Caco-2 (cell line): ENCODE results near the gene CDKN1A. TPM values are rescaled to one million over a fixed set of nuclear protein-coding genes. Genes with fewer than 3 reads are reported as not detected.
"Not testable (repeated sequence)": the region's sequence is repeated elsewhere in the genome, so short reads cannot be mapped to it uniquely, and the experiment has no call there.

ENCODE experiments used
- BruUV-seq: library from RNA; stranded (reverse); fragments of 400-500 nt; replicated peaks from 2 replicates; lab custom pipeline; 2021; lab: Mats Ljungman, UMichigan
- CTCF ChIA-PET: fragments of 300-600 bp; sonication (Branson Sonifier 250); formaldehyde crosslinking; loops from one replicate; lab custom pipeline; 2022; ENCODE audit warnings: antibody characterized with exemption; lab: Charles Lee
- POLR2A ChIA-PET: fragments of 300-600 bp; sonication (Branson Sonifier 250); formaldehyde crosslinking; loops from one replicate; lab custom pipeline; 2022; ENCODE audit warnings: antibody characterized with exemption; lab: Charles Lee
- DNase-seq, 2 experiments: peaks; one replicate each; pipeline versions ENCODE4 v3.0.0 to v3.0.0-alpha.2; 2020 to 2022
- H3K27me3 ChIP-seq: replicated peaks from 2 replicates; pipeline ENCODE4 v1.6.0; 2011; ENCODE audit warnings: low read length; ENCODE audit not compliant: control insufficient read depth, insufficient read depth
- H3K36me3 ChIP-seq: 2 replicates; pipeline ENCODE4 v1.5.1; 2011; ENCODE audit warnings: low read length; ENCODE audit not compliant: control insufficient read depth, insufficient read depth
- H3K4me1 ChIP-seq: fragments of 250-450 bp; sonication (Bioruptor Pico); 2 replicates; pipeline ENCODE4 v1.5.1; 2020; ENCODE audit warnings: mild to moderate bottlenecking
- H3K4me3 ChIP-seq: 2 replicates; pipeline ENCODE4 v1.5.1; 2011; ENCODE audit warnings: low read depth, mild to moderate bottlenecking, control low read depth, low read length
- H3K9me3 ChIP-seq: fragments of 250-450 bp; sonication (Bioruptor Pico); 2 replicates; pipeline ENCODE4 v1.5.1; 2020; ENCODE audit warnings: mild to moderate bottlenecking, moderate library complexity
- H3K27ac Mint-ChIP-seq: one replicate; pipeline ENCODE4 v1.8.0; 2022; ENCODE audit warnings: mixed read lengths; ENCODE audit not compliant: unreplicated experiment
- H3K27me3 Mint-ChIP-seq: one replicate; pipeline ENCODE4 v1.8.0; 2022; ENCODE audit warnings: mixed read lengths; ENCODE audit not compliant: insufficient read depth, unreplicated experiment
- H3K36me3 Mint-ChIP-seq: one replicate; pipeline ENCODE4 v1.8.0; 2022; ENCODE audit warnings: mild to moderate bottlenecking, mixed read lengths; ENCODE audit not compliant: insufficient read depth, unreplicated experiment
- H3K4me1 Mint-ChIP-seq: one replicate; pipeline ENCODE4 v1.8.0; 2022; ENCODE audit warnings: low read depth, mixed read lengths; ENCODE audit not compliant: unreplicated experiment
- H3K4me3 Mint-ChIP-seq: one replicate; pipeline ENCODE4 v1.8.0; 2022; ENCODE audit warnings: mild to moderate bottlenecking, moderate library complexity, mixed read lengths; ENCODE audit not compliant: unreplicated experiment
- H3K9me3 Mint-ChIP-seq: one replicate; pipeline ENCODE4 v1.8.0; 2022; ENCODE audit warnings: mixed read lengths; ENCODE audit not compliant: unreplicated experiment
- intact Hi-C: fragments of 100-400 bp; cut with micrococcal nuclease; formaldehyde crosslinking; loops from one replicate; pipeline ENCODE4 v1.10.0; 2022; ENCODE audit not compliant: unreplicated experiment
- total RNA-seq: library from RNA; stranded (reverse); gene quantifications from 2 replicates; pipeline ENCODE4 v1.2.3, GENCODE V29; 2022
- TF ChIP-seq, protein P1 (sequence below), 2 experiments: fragments of 200-600 bp in 1 of 2; IDR thresholded peaks; 1 replicate in 1 of 2; 2 replicates in 1 of 2; pipeline versions ENCODE4 v1.5.1 to v1.8.0; 2011 to 2022; ENCODE audit warnings: antibody characterized with exemption in 1 of 2, control low read depth in 1 of 2, inconsistent platforms in 1 of 2, low read depth in 1 of 2, low read length in 1 of 2, mild to moderate bottlenecking in 1 of 2, moderate library complexity in 1 of 2; ENCODE audit not compliant: insufficient read depth in 1 of 2, severe bottlenecking in 1 of 2, unreplicated experiment in 1 of 2

CDKN1A gene
- total RNA-seq, 1 experiment from 2014 or later = 3.0 TPM

DNA sequence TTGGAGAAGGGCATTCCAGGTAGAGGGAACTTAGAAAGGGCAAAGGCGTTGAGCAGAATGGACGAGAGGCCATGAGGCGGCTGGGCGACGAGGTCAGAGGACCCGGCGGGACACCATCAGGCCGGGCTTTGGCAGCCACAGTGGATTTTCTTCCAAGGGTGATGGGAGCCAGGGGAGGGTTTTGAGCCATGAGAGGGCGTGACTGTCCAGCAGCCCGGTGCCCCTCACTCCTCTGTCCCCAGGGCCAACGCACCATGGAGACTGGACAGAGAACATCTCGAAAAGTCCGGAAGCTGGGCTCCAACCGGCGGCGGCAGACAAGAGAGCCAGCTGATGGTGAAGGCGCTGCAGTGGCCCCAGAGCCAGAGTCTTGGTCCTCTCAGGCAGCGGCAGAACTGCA lies 25.5 kb downstream of the CDKN1A start:
- Histone ChIP-seq H3K9me3 (no peaks in the 10 kb centered on the region), H3K4me3 (no peak overlapping the region), H3K27me3 (no peaks in the 10 kb centered on the region), H3K4me1 (no peaks in the 10 kb centered on the region), H3K36me3 (no peaks in the 10 kb centered on the region)
- CTCF ChIA-PET = interaction anchor here (0.5 kb wide), 1 partner anchor 23 kb away, joined by 4 read pairs; no protein-coding TSS in a partner anchor
- Mint-ChIP-seq H3K27ac (no peak overlapping the region), H3K4me1 (no peaks in the 10 kb centered on the region), H3K36me3 (no peaks in the 10 kb centered on the region), H3K27me3 (peaks cover 9% of the 10 kb centered on the region), H3K9me3 (no peaks in the 10 kb centered on the region), H3K4me3 (no peak overlapping the region)
- peak in 1 of 2 experiments; percentile 14 for DNase-seq
- intact Hi-C loops = no loop called here
- POLR2A ChIA-PET = no interaction called here
- TF ChIP-seq, protein P1, sequence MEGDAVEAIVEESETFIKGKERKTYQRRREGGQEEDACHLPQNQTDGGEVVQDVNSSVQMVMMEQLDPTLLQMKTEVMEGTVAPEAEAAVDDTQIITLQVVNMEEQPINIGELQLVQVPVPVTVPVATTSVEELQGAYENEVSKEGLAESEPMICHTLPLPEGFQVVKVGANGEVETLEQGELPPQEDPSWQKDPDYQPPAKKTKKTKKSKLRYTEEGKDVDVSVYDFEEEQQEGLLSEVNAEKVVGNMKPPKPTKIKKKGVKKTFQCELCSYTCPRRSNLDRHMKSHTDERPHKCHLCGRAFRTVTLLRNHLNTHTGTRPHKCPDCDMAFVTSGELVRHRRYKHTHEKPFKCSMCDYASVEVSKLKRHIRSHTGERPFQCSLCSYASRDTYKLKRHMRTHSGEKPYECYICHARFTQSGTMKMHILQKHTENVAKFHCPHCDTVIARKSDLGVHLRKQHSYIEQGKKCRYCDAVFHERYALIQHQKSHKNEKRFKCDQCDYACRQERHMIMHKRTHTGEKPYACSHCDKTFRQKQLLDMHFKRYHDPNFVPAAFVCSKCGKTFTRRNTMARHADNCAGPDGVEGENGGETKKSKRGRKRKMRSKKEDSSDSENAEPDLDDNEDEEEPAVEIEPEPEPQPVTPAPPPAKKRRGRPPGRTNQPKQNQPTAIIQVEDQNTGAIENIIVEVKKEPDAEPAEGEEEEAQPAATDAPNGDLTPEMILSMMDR (IDR thresholded peaks at IDR 0.05; ENCODE audit: insufficient read depth in 1 of 2, low read depth in 1 of 2, low read length in 1 of 2, severe bottlenecking in 1 of 2, unreplicated experiment in 1 of 2) = no peak
- BruUV-seq = no TSS peak

DNA sequence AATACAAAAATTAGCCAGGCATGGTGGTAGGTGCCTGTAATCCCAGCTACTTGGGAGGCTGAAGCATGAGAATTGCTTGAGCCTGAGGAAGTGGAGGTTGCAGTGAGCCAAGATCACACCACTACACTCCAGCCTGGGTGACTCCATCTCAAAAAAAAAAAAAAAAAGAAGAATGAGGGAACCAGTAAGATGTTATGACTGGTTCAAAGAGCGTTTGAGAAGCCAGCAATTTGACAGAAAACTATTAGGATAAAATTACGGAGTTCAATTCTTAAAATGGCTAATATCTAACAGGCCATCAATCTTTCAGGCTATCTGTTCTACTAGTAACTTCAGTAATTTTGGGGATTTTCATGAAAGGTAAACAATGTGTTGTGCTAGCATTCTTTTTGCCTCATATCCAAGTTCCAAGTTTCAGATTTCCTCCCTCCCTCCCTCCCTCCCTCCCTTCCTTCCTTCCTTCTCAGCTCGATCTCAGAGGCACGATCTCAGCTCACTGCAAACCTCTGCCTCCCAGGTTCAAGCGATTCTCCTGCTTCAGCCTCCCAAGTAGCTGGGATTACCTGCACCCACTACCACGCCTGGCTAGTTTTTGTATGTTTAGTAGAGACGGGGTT lies 26.6 kb downstream of the CDKN1A start:
- H3K36me3 Mint-ChIP-seq, H3K27ac Mint-ChIP-seq, POLR2A ChIA-PET, H3K27me3 Mint-ChIP-seq, H3K4me3 Mint-ChIP-seq, H3K27me3 ChIP-seq, H3K4me3 ChIP-seq, H3K4me1 Mint-ChIP-seq, H3K9me3 ChIP-seq, H3K4me1 ChIP-seq, intact Hi-C loops, H3K9me3 Mint-ChIP-seq, BruUV-seq, H3K36me3 ChIP-seq: not testable (repeated sequence)
- CTCF ChIA-PET = interaction anchor here (1.2 kb wide), 1 partner anchor 19 kb away, joined by 4 read pairs; no protein-coding TSS in a partner anchor
- DNase-seq = peak in 1 of 2 experiments; percentile 1

DNA sequence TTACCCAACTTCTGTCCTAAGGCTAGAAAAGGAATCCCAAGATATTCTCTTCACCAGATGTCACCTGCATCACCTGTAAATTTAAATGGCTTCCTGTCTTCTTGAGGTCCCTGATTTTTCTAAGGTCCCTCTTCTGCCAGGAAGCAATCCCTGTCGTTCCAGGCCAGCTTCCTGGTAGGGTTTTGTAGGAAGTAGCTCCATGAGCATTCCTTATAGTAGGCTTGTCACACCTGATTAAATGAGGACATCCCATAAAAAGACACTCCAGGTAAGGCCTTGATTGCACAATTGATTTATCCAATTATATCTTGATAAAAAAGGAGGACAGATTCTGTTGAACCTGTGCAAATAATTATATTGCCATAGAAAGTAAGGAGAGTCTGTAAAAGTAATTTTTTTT lies 27.8 kb downstream of the CDKN1A start:
- Mint-ChIP-seq H3K9me3 (no peaks in the 10 kb centered on the region), H3K36me3 (no peaks in the 10 kb centered on the region), H3K4me3 (no peak overlapping the region), H3K27me3 (peaks cover 5% of the 10 kb centered on the region), H3K4me1 (no peaks in the 10 kb centered on the region), H3K27ac (no peak overlapping the region)
- no peak overlapping the region for H3K4me3 ChIP-seq
- ChIA-PET CTCF (interaction anchor here (1.2 kb wide), 1 partner anchor 18 kb away, joined by 4 read pairs; no protein-coding TSS in a partner anchor), POLR2A (no interaction called here)
- DNase-seq = no peak
- H3K9me3 ChIP-seq = no peaks in the 10 kb centered on the region
- intact Hi-C loops = no loop called here
- TF ChIP-seq, protein P1 (IDR thresholded peaks at IDR 0.05; ENCODE audit: insufficient read depth in 1 of 2, low read depth in 1 of 2, low read length in 1 of 2, severe bottlenecking in 1 of 2, unreplicated experiment in 1 of 2) = no peak
- no TSS peak for BruUV-seq
- no peaks in the 10 kb centered on the region for H3K27me3 ChIP-seq
- no peaks in the 10 kb centered on the region; the same call in 1 of the 2 replicates for H3K4me1 ChIP-seq
- H3K36me3 ChIP-seq = no peaks in the 10 kb centered on the region
